Tibial artery (tissue), 4 donors: ENCODE measurements around the gene CMTM7.

Experiments used
- DNase-seq, 2 donors: peaks; one replicate each; pipeline ENCODE4 v3.0.0-alpha.2; 2019
- H3K27ac ChIP-seq, 2 donors: fragments of 200-600 bp; sonication (generic) in 1 of 2; 1 replicate in 1 of 2; 2 replicates in 1 of 2; pipeline ENCODE4 v1.5.1; 2018 to 2019; ENCODE audit warnings: mild to moderate bottlenecking in 1 of 2
- H3K27me3 ChIP-seq, 2 donors: fragments of 200-600 bp; sonication (generic) in 1 of 2; one replicate each; pipeline versions ENCODE4 v1.5.1 to v1.6.0; 2016 to 2019
- H3K36me3 ChIP-seq, 3 donors: fragments of 200-600 bp; sonication (generic) in 2 of 3; one replicate each; pipeline ENCODE4 v1.5.1; 2016 to 2019; ENCODE audit warnings: mild to moderate bottlenecking in 2 of 3
- H3K4me1 ChIP-seq, 4 donors: fragments of 200-600 bp; sonication (generic) in 2 of 4; 1 replicate in 3 of 4; 2 replicates in 1 of 4; pipeline ENCODE4 v1.5.1; 2016 to 2019
- H3K4me3 ChIP-seq, 2 donors: fragments of 200-600 bp; sonication (generic) in 1 of 2; 1 replicate in 1 of 2; 2 replicates in 1 of 2; pipeline ENCODE4 v1.5.1; 2018 to 2019; ENCODE audit warnings: mild to moderate bottlenecking in 2 of 2
- H3K9me3 ChIP-seq, 3 donors: fragments of 200-600 bp; sonication (generic) in 1 of 3; one replicate each; pipeline ENCODE4 v1.5.1; 2016 to 2019
- CTCF ChIP-seq, 2 experiments: fragments of 200-600 bp in 1 of 2; fragments of 450-650 bp in 1 of 2; IDR thresholded peaks; one replicate each; pipeline ENCODE4 v1.5.1; 2017 to 2019; ENCODE audit warnings: antibody characterized with exemption in 2 of 2, mild to moderate bottlenecking in 1 of 2, moderate library complexity in 1 of 2
- intact Hi-C: fragments of 100-400 bp; cut with DNase I; formaldehyde crosslinking; loops from one replicate; pipeline ENCODE4 v1.15.0; 2023; ENCODE audit warnings: low total_unique reads

Gene CMTM7

GRCh38 chr3:32423534-32423933 lies 31.9 kb downstream of the CMTM7 start:
- intact Hi-C loops = no loop called here
- TF ChIP-seq CTCF (IDR thresholded peaks at IDR 0.05) = no peak
- no peak overlapping the region for H3K27ac ChIP-seq
- H3K4me1 ChIP-seq = peaks cover 0 to 35% (median 20%) of the 10 kb centered on the region in 4 donors
- H3K4me3 ChIP-seq = no peak overlapping the region
- H3K36me3 ChIP-seq = no peaks in the 10 kb centered on the region
- H3K27me3 ChIP-seq = no peaks in the 10 kb centered on the region
- DNase-seq = no peak
- H3K9me3 ChIP-seq = no peaks in the 10 kb centered on the region

GRCh38 chr3:32423956-32424557 lies 32.4 kb downstream of the CMTM7 start:
- TF ChIP-seq CTCF (IDR thresholded peaks at IDR 0.05) = no peak
- H3K4me1 ChIP-seq = peaks cover 0 to 35% (median 20%) of the 10 kb centered on the region in 4 donors
- H3K27me3 ChIP-seq = no peaks in the 10 kb centered on the region

GRCh38 chr3:32424581-32425250 lies 33.1 kb downstream of the CMTM7 start:
- Histone ChIP-seq H3K4me3 (no peak overlapping the region), H3K27ac (no peak overlapping the region), H3K9me3 (no peaks in the 10 kb centered on the region), H3K4me1 (peaks cover 0 to 35% (median 20%) of the 10 kb centered on the region in 4 donors), H3K36me3 (no peaks in the 10 kb centered on the region), H3K27me3 (no peaks in the 10 kb centered on the region)
- no peak for TF ChIP-seq CTCF (IDR thresholded peaks at IDR 0.05)
- DNase-seq = no peak
- intact Hi-C loops = no loop called here

More at GRCh38 chr3:32423956-32424557, 32.4 kb downstream of the CMTM7 start:
- intact Hi-C loops = no loop called here
- no peaks in the 10 kb centered on the region for H3K36me3 ChIP-seq
- DNase-seq = no peak
- H3K4me3 ChIP-seq = no peak overlapping the region
- no peak overlapping the region for H3K27ac ChIP-seq
- no peaks in the 10 kb centered on the region for H3K9me3 ChIP-seq

- Histone ChIP-seq H3K36me3 (no peaks in the 10 kb centered on the region), H3K4me1 (peaks cover 0 to 2% (median 0%) of the 10 kb centered on the region in 4 donors), H3K27me3 (no peaks in the 10 kb centered on the region), H3K9me3 (no peaks in the 10 kb centered on the region), H3K27ac (no peak overlapping the region), H3K4me3 (no peak overlapping the region)
- intact Hi-C loops = no loop called here
- TF ChIP-seq CTCF (IDR thresholded peaks at IDR 0.05) = no peak
- no peak for DNase-seq
These were observed 36.7 kb downstream of the CMTM7 start for GRCh38 chr3:32428092-32429068.

- no peaks in the 10 kb centered on the region for H3K9me3 ChIP-seq
- intact Hi-C loops = loop anchor here (5.0 kb wide), 2 partner anchors 34 to 151 kb away; no protein-coding TSS in a partner anchor
- H3K36me3 ChIP-seq = no peaks in the 10 kb centered on the region
- H3K27me3 ChIP-seq = no peaks in the 10 kb centered on the region
- H3K4me3 ChIP-seq = no peak overlapping the region
- DNase-seq = no peak
- no peak overlapping the region for H3K27ac ChIP-seq
- TF ChIP-seq CTCF (IDR thresholded peaks at IDR 0.05) = no peak
- H3K4me1 ChIP-seq = no peaks in the 10 kb centered on the region
These were observed 39.2 kb downstream of the CMTM7 start for GRCh38 chr3:32430900-32431299.
